HG03432 (cell line): ENCODE measurements around the gene UBE2K.
"Not testable (repeated sequence)": the region's sequence is repeated elsewhere in the genome, so short reads cannot be mapped to it uniquely, and the experiment has no call there.

Source experiments
- ATAC-seq: cut with Tn5 transposase; IDR thresholded peaks from one replicate; pipeline ENCODE4 v1.9.1; 2021; ENCODE audit warnings: mild to moderate bottlenecking, moderate library complexity; ENCODE audit not compliant: unreplicated experiment

The UBE2K gene

DNA sequence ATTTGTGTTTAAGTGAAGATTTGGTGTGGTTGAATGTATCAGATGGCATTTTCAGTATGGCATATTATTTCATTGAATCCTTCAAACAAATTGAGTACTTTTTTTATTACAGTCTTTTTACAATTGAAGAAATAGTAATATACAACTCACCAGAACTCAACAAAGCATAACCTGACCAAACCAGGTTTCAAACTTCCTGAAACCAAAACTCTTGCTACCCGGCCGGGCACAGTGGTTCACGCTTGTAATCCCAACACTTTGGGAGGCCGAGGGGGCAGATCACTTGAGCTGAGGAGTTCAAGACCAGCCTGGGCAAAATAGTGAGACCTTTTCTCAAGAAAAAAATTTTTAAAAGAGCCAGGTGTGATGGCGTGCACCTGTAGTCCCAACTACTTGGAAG, 94.2 kb downstream of the UBE2K start:
- ATAC-seq, result no peak

DNA sequence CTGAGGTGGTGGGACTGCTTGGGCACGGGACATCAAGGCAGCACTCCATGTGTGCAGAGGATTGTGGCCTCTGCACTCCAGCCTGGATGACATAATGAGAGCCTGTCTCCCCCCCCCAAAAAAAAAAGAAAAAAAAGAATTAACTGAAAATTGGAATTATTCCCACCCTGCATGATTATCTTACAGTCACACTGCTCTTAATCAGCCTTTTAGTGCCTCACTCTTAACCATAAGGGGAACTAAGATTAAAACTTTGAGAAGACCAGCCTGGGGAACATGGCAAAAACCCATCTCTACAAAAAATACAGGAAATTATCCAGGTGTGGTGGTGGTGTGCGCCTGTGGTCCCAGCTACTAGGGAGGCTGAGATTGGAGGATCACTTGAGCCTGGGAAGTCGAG, 94.6 kb downstream of the UBE2K start:
- ATAC-seq, result no peak

DNA sequence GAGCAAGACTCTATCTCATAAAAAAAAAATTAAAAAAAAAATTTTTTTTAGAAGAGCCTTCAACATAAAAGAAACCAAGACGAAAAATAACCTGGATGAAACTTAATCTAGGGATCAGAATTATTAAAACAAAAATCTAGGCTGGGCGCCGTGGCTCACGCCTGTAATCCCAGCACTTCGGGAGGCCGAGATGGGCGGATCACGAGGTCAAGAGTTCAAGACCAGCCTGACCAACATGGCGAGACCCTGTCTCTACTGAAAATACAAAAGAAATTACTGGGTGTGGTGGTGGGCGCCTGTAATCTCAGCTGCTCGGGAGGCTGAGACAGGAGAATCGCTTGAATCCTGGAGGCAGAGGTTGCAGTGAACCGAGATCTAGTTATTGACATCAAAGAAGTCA, 95.0 kb downstream of the UBE2K start:
- not testable (repeated sequence) for ATAC-seq

DNA sequence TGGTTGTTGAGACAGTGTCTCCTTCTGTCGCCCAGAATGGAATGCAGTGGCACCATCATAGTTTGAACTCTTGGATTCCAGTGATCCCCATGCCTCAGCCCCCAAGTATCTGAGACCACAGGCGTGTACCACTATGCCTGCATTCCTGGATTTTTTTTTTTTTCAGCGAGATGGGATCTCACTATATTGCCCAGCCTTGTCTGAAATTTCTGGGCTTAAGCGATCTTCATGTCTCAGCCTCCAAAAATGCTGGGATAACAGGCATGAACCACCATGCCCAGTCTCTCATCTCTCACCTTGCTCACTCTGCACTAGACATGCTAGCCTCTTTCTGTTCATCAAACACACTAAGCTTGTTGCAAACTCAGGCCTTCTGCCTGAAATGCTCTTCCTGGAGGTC, 104.1 kb downstream of the UBE2K start:
- no peak for ATAC-seq

DNA sequence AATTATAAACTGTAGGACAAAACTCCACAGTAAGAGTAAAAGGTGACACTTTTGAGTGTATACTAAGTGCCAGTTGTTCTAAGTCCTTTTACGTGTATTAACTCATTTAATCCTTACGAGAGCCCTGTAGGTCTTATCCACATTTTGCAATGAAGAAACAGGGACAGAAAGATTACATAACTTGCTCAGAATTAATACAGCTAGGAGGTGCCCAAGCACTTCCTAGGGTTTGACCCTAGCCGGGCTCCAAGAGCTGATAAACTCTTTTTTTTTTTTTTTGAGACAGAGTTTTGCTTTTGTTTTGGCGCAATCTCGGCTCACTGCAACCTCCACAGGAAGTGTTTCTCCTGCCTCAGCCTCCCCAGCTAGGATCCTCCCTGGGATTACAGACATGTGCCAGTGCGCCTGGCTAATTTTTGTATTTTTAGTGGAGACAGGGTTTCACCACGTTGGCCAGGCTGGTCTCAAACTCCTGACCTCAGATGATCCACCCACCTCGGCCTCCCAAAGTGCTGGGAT, 110.4 kb downstream of the UBE2K start:
- ATAC-seq, result no peak

DNA sequence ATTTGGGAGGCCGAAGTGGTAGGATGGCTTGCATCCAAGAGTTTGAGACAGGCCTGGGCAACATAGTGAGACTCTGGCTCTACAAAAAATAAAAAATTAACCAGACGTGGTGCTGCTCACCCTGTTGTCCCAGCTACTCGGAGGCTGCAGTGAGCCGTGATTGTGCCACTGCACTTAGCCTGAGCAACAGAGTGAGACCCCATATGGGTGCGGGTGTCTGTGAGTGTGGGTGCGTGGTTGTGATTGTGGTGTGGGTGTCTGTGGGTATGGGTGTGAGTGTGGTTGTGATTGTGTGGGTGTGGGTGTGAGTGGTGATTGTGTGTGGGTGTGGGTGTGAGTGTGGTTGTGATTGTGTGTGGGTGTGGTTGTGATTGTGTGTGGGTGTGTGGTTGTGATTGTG, 114.6 kb downstream of the UBE2K start:
- ATAC-seq, result no peak

DNA sequence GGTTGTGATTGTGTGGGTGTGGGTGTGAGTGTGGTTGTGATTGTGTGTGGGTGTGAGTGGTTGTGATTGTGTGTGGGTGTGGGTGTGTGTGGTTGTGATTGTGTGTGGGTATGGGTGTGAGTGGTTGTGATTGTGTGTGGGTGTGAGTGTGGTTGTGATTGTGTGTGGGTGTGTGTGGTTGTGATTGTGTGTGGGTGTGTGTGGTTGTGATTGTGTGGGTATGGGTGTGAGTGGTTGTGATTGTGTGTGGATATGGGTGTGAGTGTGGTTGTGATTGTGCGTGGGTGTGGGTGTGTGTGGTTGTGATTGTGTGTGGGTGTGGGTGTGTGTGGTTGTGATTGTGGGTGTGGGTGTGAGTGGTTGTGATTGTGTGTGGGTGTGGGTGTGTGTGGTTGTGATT, 115.1 kb downstream of the UBE2K start:
- not testable (repeated sequence) for ATAC-seq

DNA sequence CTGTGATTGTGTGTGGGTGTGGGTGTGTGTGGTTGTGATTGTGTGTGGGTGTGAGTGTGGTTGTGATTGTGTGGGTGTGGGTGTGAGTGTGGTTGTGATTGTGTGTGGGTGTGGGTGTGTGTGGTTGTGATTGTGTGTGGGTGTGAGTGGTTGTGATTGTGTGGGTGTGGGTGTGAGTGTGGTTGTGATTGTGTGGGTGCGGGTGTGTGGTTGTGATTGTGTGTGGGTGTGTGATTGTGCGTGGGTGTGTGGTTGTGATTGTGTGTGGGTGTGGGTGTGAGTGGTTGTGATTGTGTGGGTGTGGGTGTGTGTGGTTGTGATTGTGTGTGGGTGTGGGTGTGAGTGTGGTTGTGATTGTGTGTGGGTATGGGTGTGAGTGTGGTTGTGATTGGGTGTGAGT, 115.8 kb downstream of the UBE2K start:
- not testable (repeated sequence) for ATAC-seq

DNA sequence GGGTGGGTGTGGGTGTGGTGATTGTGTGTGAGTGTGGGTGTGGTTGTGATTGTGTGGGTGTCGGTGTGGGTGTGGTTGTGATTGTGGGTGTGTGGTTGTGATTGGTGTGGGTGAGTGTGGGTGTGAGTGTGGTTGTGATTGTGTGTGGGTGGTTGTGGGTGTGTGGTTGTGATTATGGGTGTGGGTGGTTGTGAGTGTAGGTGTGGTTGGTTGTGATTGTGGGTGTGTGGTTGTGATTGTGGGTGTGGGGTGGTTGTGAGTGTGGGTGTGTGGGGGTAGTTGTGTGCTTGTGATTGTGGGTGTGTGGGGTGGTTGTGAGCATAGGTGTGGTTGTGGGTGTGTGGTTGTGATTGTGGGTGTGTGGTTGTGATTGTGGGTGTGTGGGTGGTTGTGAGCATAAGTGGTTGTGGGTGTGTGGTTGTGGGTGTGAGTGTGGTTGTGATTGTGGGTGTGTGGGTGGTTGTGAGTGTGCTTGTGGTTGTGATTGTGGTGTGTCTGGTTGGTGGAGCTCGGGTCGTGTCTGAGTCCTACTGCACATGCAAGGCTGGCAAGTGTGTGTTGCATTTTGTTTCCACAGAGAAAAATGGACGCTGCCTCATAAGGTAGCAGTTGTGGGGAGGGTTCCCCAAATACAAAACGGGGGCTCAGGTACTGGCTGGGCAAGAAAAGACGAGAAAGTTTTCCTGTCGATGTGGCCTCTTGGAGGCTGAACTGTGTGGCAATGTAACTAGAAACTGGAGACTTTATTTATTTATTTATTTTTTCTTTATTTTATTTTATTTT, 116.7 kb downstream of the UBE2K start:
- no peak for ATAC-seq

DNA sequence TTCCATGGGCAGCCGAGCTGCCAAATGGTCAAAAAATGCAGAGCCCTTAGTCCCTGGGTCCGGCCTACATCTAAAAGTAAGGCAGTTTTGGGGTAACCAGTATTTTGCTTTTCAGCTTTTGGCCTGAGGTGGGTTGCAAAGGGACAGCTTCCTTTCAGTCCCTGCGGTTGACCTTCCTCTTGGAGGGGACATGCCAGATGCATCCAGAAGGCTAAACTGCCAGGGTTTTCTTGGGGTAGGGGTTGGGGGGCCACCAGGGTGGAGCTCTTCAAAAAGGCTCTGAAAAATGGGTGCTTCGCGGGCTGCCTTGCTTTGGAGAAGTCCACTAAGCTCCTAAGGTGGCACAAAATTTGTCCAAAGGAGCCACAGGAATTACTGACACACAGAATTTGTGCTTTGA, 120.7 kb downstream of the UBE2K start:
- no peak for ATAC-seq

DNA sequence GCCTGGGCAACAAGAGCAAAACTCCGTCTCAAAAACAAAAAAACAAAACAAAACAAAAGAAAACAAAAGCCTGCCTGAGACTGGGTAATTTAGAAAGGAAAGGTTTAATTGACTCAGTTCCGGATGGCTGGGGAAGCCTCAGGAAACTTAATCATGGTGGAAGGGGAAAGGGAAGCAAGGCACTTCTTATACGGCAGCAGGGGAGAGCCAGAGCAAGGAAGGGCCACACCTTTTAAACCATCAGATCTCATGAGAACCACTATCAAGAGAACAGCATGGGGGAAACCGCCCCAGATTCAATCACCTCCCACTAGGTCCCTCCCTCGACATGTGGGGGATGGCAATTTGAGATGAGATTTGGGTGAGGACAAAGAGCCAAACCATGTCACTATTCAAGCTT, 122.2 kb downstream of the UBE2K start:
- ATAC-seq, result no peak

DNA sequence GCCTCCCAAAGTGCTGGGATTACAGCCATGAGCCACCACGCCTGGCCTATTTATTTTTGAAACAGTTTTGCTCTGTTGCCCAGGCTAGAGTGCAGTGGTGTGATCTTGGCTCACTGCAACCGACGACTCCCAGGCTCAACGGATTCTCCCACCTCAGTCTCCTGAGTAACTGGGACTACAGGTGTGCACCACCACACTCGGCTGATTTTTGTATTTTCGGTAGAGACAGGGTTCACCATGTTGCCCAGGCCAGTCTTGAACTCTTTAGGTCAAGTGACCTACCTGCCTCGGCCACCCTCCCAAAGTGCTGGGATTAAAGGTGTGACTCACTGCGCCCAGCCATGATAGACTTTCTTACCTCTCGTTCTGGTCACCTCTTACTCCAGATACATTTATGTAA, 124.0 kb downstream of the UBE2K start:
- ATAC-seq, result no peak

DNA sequence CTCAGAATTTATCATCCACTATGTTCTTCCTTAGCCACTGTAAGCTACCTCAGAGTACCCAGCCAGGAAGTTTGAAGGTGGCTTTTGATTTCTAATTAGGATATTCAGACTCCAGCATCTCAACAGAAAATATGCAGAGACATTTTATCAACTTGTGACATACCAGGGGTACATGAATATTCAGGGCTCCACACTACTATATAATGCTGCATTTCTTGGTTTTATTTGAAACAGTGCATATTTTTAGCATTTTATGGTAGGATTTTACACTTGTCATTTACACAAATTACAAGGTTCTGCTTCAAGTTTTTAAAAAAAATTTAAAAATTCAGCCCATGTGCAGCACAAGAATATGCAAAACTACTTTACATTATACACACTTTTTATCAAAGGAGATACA, 124.7 kb downstream of the UBE2K start:
- no peak for ATAC-seq

DNA sequence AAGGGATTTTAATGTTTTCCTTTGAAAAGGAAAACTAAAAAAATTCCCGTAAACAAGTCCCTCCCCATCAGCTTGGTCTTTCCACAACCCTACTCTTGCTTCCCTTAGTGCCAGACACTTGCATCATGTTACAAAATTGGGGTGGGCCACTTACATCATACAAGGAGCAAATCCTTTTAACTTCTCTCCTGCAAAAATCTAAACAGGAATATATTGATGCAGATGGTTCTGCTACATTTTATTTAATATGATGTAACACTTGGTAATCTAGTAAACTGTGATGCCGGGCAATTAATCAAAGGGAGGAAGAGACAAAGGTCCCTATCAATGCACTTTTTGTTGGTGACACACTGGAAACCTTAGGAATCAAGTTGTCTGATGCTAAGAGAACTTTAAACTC, 125.3 kb downstream of the UBE2K start:
- ATAC-seq, result no peak

DNA sequence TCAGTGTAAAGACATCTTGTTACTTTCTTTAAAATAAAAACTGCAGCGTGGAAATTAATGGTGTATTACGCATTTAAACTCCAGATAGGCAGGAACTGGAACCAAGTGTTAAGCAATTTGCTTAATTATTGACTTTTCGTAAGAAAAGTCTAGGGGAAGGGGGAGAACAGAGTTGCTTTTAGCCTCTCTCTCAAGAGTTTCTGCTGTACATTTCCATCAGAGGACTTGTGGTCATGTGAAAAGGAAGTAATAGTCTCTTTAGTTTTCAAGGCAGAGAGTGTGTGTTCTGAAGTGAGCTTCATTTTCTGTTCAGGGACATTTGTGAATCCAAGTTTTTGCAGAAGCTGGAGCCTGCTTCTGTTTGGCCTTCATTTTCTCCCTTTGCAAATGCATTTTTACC, 127.2 kb downstream of the UBE2K start:
- no peak for ATAC-seq

DNA sequence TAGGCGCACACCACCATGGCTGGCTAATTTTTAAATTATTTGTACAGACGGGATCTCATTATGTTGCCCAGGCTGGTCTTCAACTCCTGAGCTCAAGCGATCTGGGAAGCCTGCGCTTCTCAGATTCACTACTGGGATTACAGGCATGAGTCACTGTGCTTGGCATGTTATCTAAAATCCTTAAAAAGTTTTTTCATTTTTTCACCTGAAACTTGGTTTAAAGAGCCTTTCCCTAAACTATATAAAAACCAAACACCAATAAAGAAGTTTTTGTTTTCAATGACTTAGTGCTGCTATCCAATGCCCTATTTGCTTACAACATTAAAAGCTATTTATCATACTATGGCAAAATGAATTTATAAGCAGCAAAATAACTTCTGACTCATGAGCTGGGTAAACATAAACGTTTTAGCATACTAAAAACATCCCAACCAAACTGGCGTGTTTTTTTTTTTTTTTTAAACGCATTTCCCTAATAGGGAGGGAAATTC, 127.8 kb downstream of the UBE2K start:
- ATAC-seq, result no peak
